ENCODE measurements around the gene TBX18. TPM values are rescaled to one million over a fixed set of nuclear protein-coding genes. Genes with fewer than 3 reads are reported as not detected.

The TBX18 gene
- total RNA-seq, 1 experiment from 2014 or later: not detected

GRCh38 chr6:84777888-84778287 is 13.5 kb upstream of the TBX18 start:
- Histone ChIP-seq H2BK15ac (ENCODE audit: low read depth, low read length) (no peak overlapping the region), H2BK5ac (ENCODE audit: insufficient read length, low read length) (no peak overlapping the region), H3K4ac (ENCODE audit: low read depth, low read length) (no peak overlapping the region), H2BK12ac (ENCODE audit: insufficient read length, low read depth, low read length) (no peak overlapping the region), H2BK120ac (ENCODE audit: low read depth, low read length, poor library complexity, severe bottlenecking) (no peak overlapping the region), H3K23ac (ENCODE audit: insufficient read length, low read depth, low read length) (no peak overlapping the region), H3K4me2 (ENCODE audit: insufficient read depth, insufficient read length, low read length) (no peak overlapping the region), H2AK5ac (ENCODE audit: insufficient read length, low read length) (no peak overlapping the region), H3K79me1 (ENCODE audit: insufficient read depth, low read depth, low read length, poor library complexity, severe bottlenecking) (no peaks in the 10 kb centered on the region), H4K8ac (replicated peaks; ENCODE audit: insufficient read length, low read depth, low read length) (no peak overlapping the region), H2AFZ (ENCODE audit: low read length) (no peak overlapping the region), H3K14ac (ENCODE audit: insufficient read depth, low read length) (no peak overlapping the region), H3K27me3 (ENCODE audit: insufficient read depth, low read length) (peaks cover 18% of the 10 kb centered on the region; the same call in 1 of the 2 replicates), H3T11ph (ENCODE audit: low read length) (no peak overlapping the region), H3K4me1 (ENCODE audit: insufficient read depth, low read length) (no peaks in the 10 kb centered on the region; the same call in 1 of the 2 replicates), H4K5ac (ENCODE audit: insufficient read length, low read depth, low read length) (no peak overlapping the region), H3K23me2 (ENCODE audit: insufficient read length, low read depth, low read length, poor library complexity, severe bottlenecking) (peaks cover 12% of the 10 kb centered on the region), H4K91ac (ENCODE audit: insufficient read length, low read depth, low read length) (no peak overlapping the region), H3K27ac (ENCODE audit: insufficient read length, low read depth, low read length) (no peak overlapping the region), H3K56ac (ENCODE audit: insufficient read length, low read depth, low read length) (no peak overlapping the region), H2BK20ac (ENCODE audit: low read depth, low read length, poor library complexity, severe bottlenecking) (no peak overlapping the region), H3K79me2 (ENCODE audit: insufficient read depth, low read length) (no peaks in the 10 kb centered on the region), H4K20me1 (ENCODE audit: control insufficient read depth, insufficient read depth, insufficient read length) (no peaks in the 10 kb centered on the region), H3K9me3 (ENCODE audit: control insufficient read depth, low read depth, low read length) (no peaks in the 10 kb centered on the region), H3K9ac (ENCODE audit: extremely low read depth, insufficient read length, low read length) (no peak overlapping the region), H3K18ac (ENCODE audit: insufficient read length, low read depth, low read length) (no peak overlapping the region)
- Mint-ChIP-seq H3K27me3 (ENCODE audit: low read depth) (peaks cover 91% of the 10 kb centered on the region), H3K27ac (no peak overlapping the region), H3K4me3 (no peak overlapping the region), H3K4me1 (peaks cover 7 to 13% of the 10 kb centered on the region in 2 experiments), H3K9me3 (0 out of 5 replicates have a peak, but pooled peaks cover 0 to under 1% of the 10 kb centered on the region in 2 experiments), H3K36me3 (ENCODE audit: insufficient read depth in 1 of 3, low read depth in 3 of 3) (no peaks in the 10 kb centered on the region)
- TF ChIP-seq CTCF (conservative IDR thresholded peaks at IDR 0.05): no peak
- WGBS (ENCODE audit: extremely low coverage, insufficient read length, low lambda C conversion rate): no CpG with 5 or more reads among the region's 1 CpG
- no peak for DNase-seq

Measured in H9 (cell line).